Immature natural killer cell (primary cell): ENCODE data around the gene PTPRF. TPM values are rescaled to one million over a fixed set of nuclear protein-coding genes. Genes with fewer than 3 reads are reported as not detected.

Experiments used
- DNase-seq, 3 donors: peaks; one replicate each; pipeline ENCODE4 v3.0.0; 2022; ENCODE audit warnings: mixed read lengths in 1 of 3
- H3K27ac Mint-ChIP-seq, 6 donors: one replicate each; pipeline ENCODE4 v1.8.0; 2020; ENCODE audit warnings: mixed read lengths in 6 of 6, mild to moderate bottlenecking in 5 of 6, inconsistent platforms in 4 of 6, moderate library complexity in 3 of 6
- H3K27me3 Mint-ChIP-seq, 3 donors: one replicate each; pipeline ENCODE4 v1.8.0; 2020 to 2021; ENCODE audit warnings: low read depth in 3 of 3, mild to moderate bottlenecking in 3 of 3, mixed read lengths in 3 of 3, moderate library complexity in 3 of 3, inconsistent platforms in 1 of 3
- H3K36me3 Mint-ChIP-seq, 3 donors: one replicate each; pipeline ENCODE4 v1.8.0; 2020; ENCODE audit warnings: mixed read lengths in 3 of 3, inconsistent platforms in 2 of 3, mild to moderate bottlenecking in 2 of 3
- H3K4me1 Mint-ChIP-seq, 2 donors: one replicate each; pipeline ENCODE4 v1.8.0; 2020; ENCODE audit warnings: inconsistent platforms in 2 of 2, mild to moderate bottlenecking in 2 of 2, mixed read lengths in 2 of 2, moderate library complexity in 1 of 2
- H3K4me3 Mint-ChIP-seq, 5 donors: one replicate each; pipeline ENCODE4 v1.8.0; 2020; ENCODE audit warnings: mild to moderate bottlenecking in 5 of 5, mixed read lengths in 5 of 5, inconsistent platforms in 3 of 5, moderate library complexity in 3 of 5
- H3K9me3 Mint-ChIP-seq, 6 donors: one replicate each; pipeline ENCODE4 v1.8.0; 2020; ENCODE audit warnings: mild to moderate bottlenecking in 6 of 6, mixed read lengths in 6 of 6, inconsistent platforms in 4 of 6, moderate library complexity in 3 of 6
- polyA plus RNA-seq, 3 donors: library from polyadenylated mRNA; unstranded; fragments of 300-500 nt; fragmentation: Illumina TruSeq; gene quantifications; one replicate each; pipeline ENCODE4 v1.2.3, GENCODE V29; 2021

PTPRF gene
- polyA plus RNA-seq, 3 donors from 2014 or later: not detected

DNA sequence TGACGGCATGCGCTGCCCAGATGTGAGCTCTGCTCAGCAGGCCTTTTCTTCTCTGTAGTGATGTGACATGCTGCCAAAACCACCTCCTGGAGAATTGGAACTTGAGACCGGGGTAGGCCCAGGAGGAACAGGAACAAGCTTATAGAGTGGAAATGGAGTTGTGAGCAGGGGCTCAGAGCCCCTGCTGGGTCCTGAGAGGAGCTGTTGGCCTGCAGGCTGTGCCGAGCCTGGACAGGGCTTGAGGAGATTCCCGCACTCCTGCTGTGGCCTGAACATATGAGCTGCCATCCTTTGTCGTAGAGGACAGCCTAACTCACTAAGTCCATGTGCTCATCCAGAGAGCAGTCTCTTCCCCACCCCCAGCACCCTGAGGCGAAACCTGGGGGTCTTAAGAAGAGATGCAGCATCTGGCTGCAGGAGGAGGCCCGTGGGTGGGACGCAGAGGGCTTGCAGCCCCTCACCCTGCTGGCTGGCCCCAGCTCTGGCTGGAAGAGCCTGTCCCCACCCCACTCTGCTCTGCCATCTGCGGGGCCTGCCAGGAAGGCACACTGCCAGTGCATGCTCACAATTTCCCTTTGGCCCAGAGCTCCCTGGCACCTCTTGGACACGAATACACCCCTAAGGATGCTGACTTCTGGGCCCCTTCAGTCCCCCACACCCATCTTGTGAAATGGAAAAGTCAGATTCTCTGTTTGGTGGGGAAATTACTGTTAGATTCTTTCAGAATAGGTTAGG is 42.5 kb downstream of the PTPRF start:
- peaks cover 0 to 4% (median 0%) of the 10 kb centered on the region in 3 donors for H3K27me3 Mint-ChIP-seq
- no peak overlapping the region for H3K4me3 Mint-ChIP-seq
- no peak for DNase-seq
- peaks cover 0 to 1% of the 10 kb centered on the region in 2 donors for H3K4me1 Mint-ChIP-seq
- H3K27ac Mint-ChIP-seq: no peak overlapping the region
- H3K9me3 Mint-ChIP-seq: no peaks in the 10 kb centered on the region
- no peaks in the 10 kb centered on the region for H3K36me3 Mint-ChIP-seq

- H3K4me3 Mint-ChIP-seq: no peak overlapping the region
- no peak for DNase-seq
- H3K9me3 Mint-ChIP-seq: no peaks in the 10 kb centered on the region
- H3K4me1 Mint-ChIP-seq: peaks cover 0 to 1% of the 10 kb centered on the region in 2 donors
- no peaks in the 10 kb centered on the region for H3K27me3 Mint-ChIP-seq
- H3K27ac Mint-ChIP-seq: no peak overlapping the region
- no peaks in the 10 kb centered on the region for H3K36me3 Mint-ChIP-seq
Measured at GRCh38 chr1:43576521-43576920, 45.8 kb downstream of the PTPRF start.

DNA sequence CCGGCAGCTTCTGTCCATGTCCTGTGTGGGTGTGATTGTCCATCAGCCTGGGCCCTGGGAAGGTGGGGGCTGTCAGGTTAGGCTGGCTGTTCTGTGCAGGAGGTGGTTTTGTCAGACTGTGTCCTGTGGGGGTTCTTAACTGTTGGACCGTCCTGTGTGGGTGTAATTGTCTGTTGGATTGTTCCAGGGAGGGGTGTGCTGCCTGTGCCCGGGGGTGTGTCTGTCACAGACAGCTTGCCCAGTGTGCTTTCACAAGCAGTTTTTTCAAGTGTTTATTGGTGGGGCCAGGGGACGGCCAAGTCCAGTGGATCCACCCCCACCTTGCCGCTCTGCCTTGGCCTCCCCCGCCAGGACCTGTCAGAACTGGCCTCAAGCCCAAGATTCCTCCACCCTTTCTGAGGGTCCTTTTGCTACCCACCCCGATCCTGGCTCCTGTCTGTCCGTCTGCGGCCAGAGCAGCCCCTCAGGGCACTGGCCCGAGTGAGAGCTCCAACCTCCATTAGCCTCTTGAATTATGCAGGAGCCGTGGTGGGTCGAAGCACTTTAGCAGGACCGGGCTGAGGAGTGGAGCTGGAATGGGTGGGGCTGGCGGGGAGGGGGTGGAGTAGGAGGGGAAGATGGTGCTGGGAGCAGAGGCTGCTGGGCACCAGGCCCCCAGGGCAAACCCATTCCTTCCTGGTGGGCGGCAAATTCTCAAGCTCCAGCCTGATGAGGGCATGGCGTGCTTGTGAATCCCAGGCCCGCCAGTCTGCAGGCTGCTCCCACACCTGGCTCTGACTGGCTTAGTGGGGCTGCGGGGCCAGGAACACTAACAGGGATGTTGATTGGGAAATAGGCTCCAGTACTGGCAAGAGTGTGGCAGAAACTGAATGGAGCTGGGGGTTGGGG is 47.2 kb downstream of the PTPRF start:
- DNase-seq: no peak
- H3K4me3 Mint-ChIP-seq: no peak overlapping the region
- peaks cover 0 to 1% of the 10 kb centered on the region in 2 donors for H3K4me1 Mint-ChIP-seq
- H3K27me3 Mint-ChIP-seq: no peaks in the 10 kb centered on the region
- no peaks in the 10 kb centered on the region for H3K36me3 Mint-ChIP-seq
- peak overlapping the region in 1 of 6 donors; percentile 40 for H3K27ac Mint-ChIP-seq
- no peaks in the 10 kb centered on the region for H3K9me3 Mint-ChIP-seq

DNA sequence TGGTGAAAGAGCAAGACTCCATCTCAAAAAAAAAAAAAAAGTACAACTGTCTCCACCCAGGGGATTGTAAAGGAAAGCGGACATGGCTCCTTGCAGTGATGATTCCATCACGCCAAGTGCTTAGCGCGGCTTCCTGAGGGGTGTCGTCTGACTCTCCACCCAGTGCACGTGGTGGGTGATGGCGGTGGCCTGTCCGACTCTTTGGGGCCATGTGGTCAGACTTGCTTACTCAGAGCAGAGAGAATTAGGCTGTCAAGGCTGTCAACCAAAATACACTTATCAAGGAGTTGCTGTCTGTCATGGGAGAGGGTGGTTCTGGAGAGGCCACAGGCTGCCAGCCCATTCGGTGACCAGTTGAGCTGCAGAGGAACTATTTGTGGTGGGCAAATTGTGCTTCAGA is 49.4 kb downstream of the PTPRF start:
- H3K36me3 Mint-ChIP-seq: no peaks in the 10 kb centered on the region
- no peaks in the 10 kb centered on the region for H3K27me3 Mint-ChIP-seq
- no peak for DNase-seq
- H3K27ac Mint-ChIP-seq: no peak overlapping the region
- H3K4me1 Mint-ChIP-seq: peaks cover 0 to 1% of the 10 kb centered on the region in 2 donors
- no peak overlapping the region for H3K4me3 Mint-ChIP-seq
- no peaks in the 10 kb centered on the region for H3K9me3 Mint-ChIP-seq

- H3K4me3 Mint-ChIP-seq: no peak overlapping the region
- DNase-seq: no peak
- H3K27me3 Mint-ChIP-seq: no peaks in the 10 kb centered on the region
- no peaks in the 10 kb centered on the region for H3K4me1 Mint-ChIP-seq
- no peaks in the 10 kb centered on the region for H3K36me3 Mint-ChIP-seq
- H3K9me3 Mint-ChIP-seq: no peaks in the 10 kb centered on the region
- H3K27ac Mint-ChIP-seq: peak overlapping the region in 1 of 6 donors; percentile 65
Measured at GRCh38 chr1:43582162-43582566, 51.5 kb downstream of the PTPRF start.

GRCh38 chr1:43583058-43583457 is 52.4 kb downstream of the PTPRF start:
- Mint-ChIP-seq H3K4me3 (no peak overlapping the region), H3K36me3 (no peaks in the 10 kb centered on the region), H3K27me3 (no peaks in the 10 kb centered on the region), H3K9me3 (no peaks in the 10 kb centered on the region), H3K4me1 (no peaks in the 10 kb centered on the region), H3K27ac (no peak overlapping the region)
- DNase-seq: no peak

GRCh38 chr1:43584204-43584603 is 53.5 kb downstream of the PTPRF start:
- Mint-ChIP-seq H3K27ac (no peak overlapping the region), H3K4me1 (no peaks in the 10 kb centered on the region), H3K27me3 (peaks cover 0 to 2% (median 0%) of the 10 kb centered on the region in 3 donors), H3K4me3 (no peak overlapping the region), H3K36me3 (no peaks in the 10 kb centered on the region), H3K9me3 (no peaks in the 10 kb centered on the region)
- DNase-seq: no peak

GRCh38 chr1:43585557-43585956 is 54.9 kb downstream of the PTPRF start:
- H3K36me3 Mint-ChIP-seq: no peaks in the 10 kb centered on the region
- no peak overlapping the region for H3K27ac Mint-ChIP-seq

DNA sequence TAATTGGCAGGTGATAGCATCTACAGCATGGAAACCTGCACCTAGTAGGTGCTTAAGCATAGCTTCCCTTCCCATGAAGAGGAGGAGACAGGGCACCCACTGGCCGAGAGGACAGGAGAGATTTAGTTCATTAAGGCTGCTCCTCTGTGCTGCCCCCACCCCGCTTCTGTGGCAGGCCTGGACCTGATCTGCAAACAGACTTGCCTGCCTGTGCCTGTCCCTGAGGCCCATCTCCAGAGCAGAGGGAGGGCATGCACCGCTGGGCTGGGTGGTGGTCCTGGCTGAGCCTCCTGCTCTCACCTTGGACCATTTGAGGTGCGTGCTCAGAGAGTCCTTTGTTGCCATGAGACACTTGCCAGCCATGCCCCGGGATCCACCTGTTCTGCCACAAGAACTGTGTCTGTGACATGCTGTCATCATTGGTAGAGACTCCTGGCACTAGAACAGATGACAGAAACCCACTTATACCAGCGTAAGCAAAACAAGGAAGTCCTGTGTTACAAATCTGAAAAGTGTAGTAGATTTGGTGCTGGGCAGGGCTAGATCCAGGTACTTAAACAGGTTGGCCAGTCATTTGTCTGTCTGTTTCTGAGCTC is 55.6 kb downstream of the PTPRF start:
- Mint-ChIP-seq H3K36me3 (no peaks in the 10 kb centered on the region), H3K27me3 (peaks cover 0 to 2% (median 0%) of the 10 kb centered on the region in 3 donors), H3K27ac (no peak overlapping the region), H3K4me3 (no peak overlapping the region), H3K4me1 (no peaks in the 10 kb centered on the region), H3K9me3 (no peaks in the 10 kb centered on the region)
- DNase-seq: no peak

More at GRCh38 chr1:43585557-43585956, 54.9 kb downstream of the PTPRF start:
- no peak for DNase-seq
- Mint-ChIP-seq H3K27me3 (peaks cover 0 to 2% (median 0%) of the 10 kb centered on the region in 3 donors), H3K4me1 (no peaks in the 10 kb centered on the region), H3K4me3 (no peak overlapping the region), H3K9me3 (no peaks in the 10 kb centered on the region)

DNA sequence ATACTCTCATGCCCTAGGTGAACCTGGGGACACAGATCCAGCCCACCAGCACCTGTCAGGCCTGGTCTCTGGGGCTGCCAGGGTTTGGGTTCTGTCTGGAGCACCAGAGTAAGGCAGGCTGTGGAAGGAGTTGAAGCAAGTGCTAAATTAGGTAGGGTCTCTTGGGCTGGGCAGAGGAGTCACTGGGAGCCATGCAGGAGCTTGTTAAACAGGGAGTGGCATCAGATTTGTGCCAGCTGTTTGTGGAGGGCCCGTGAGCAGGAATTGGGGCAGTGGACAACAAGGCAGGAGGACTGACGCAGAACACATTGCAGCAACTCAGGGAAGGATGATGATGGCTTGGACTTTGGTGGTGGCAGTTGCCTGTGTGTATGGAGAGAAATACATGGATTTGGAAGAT is 56.3 kb downstream of the PTPRF start:
- DNase-seq: no peak
- no peak overlapping the region for H3K27ac Mint-ChIP-seq
- H3K9me3 Mint-ChIP-seq: no peaks in the 10 kb centered on the region

GRCh38 chr1:43587594-43587993 is 56.9 kb downstream of the PTPRF start:
- peaks cover 0 to 2% (median 0%) of the 10 kb centered on the region in 3 donors for H3K27me3 Mint-ChIP-seq
- H3K4me3 Mint-ChIP-seq: no peak overlapping the region
- H3K9me3 Mint-ChIP-seq: no peaks in the 10 kb centered on the region
- no peaks in the 10 kb centered on the region for H3K36me3 Mint-ChIP-seq
- H3K4me1 Mint-ChIP-seq: no peaks in the 10 kb centered on the region
- H3K27ac Mint-ChIP-seq: no peak overlapping the region
- DNase-seq: no peak

More for the DNA sequence above, 56.3 kb downstream of the PTPRF start:
- Mint-ChIP-seq H3K4me3 (no peak overlapping the region), H3K27me3 (peaks cover 0 to 2% (median 0%) of the 10 kb centered on the region in 3 donors), H3K4me1 (no peaks in the 10 kb centered on the region), H3K36me3 (no peaks in the 10 kb centered on the region)

DNA sequence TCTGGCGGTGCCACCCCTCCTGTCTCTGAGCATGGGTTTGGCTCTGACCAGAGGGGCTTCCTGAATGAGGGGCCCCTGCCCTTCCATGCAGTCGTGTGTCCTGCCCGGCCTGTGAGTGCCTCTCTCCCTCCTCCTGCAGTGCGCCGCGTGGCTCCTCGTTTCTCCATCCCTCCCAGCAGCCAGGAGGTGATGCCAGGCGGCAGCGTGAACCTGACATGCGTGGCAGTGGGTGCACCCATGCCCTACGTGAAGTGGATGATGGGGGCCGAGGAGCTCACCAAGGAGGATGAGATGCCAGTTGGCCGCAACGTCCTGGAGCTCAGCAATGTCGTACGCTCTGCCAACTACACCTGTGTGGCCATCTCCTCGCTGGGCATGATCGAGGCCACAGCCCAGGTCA is 57.9 kb downstream of the PTPRF start:
- Mint-ChIP-seq H3K4me3 (no peak overlapping the region), H3K4me1 (no peaks in the 10 kb centered on the region), H3K9me3 (no peaks in the 10 kb centered on the region), H3K36me3 (no peaks in the 10 kb centered on the region), H3K27ac (no peak overlapping the region), H3K27me3 (peaks cover 0 to 7% (median 5%) of the 10 kb centered on the region in 3 donors)
- no peak for DNase-seq

DNA sequence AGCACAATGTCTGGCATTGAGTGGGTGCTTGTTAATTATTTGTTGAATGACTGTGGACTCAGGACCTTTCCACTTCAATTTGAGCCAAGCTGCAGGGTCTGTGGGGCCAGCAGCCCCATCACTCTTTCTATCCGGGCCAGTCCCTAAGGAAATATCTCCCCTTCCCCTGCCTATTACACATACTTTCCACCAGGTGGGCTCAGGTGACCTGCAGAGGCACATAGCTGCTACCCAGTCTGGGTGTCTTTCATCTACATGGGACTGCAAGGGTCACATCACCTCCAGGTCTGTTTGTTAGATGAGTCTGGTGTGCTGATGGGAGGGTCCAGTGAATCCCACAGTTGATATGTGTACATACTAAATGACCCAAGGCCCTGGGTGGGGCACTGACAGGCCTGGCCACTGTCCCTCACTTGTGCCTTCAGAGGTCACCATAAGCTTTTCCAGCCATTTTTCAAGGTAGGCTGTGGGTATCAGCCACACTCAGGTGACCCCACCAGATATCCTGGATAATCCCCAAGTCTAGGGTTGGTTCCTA is 59.8 kb downstream of the PTPRF start:
- no peak overlapping the region for H3K27ac Mint-ChIP-seq
- H3K9me3 Mint-ChIP-seq: no peaks in the 10 kb centered on the region
- DNase-seq: no peak
- H3K4me1 Mint-ChIP-seq: no peaks in the 10 kb centered on the region
- H3K4me3 Mint-ChIP-seq: no peak overlapping the region
- peaks cover 0 to 10% (median 5%) of the 10 kb centered on the region in 3 donors for H3K27me3 Mint-ChIP-seq
- no peaks in the 10 kb centered on the region for H3K36me3 Mint-ChIP-seq

GRCh38 chr1:43591181-43591580 is 60.5 kb downstream of the PTPRF start:
- Mint-ChIP-seq H3K4me3 (no peak overlapping the region), H3K36me3 (no peaks in the 10 kb centered on the region), H3K27me3 (peaks cover 0 to 10% (median 5%) of the 10 kb centered on the region in 3 donors), H3K27ac (no peak overlapping the region), H3K9me3 (no peaks in the 10 kb centered on the region), H3K4me1 (no peaks in the 10 kb centered on the region)
- DNase-seq: no peak
